NCI-H526 (cell line): ENCODE results near the gene CEP83.

Source experiments
- DNase-seq, 2 experiments: peaks; one replicate each; lab custom pipeline; 2025; lab: John Stamatoyannopoulos, UW

CEP83 gene

GRCh38 chr12:94267537-94267872 lies 192.2 kb downstream of the CEP83 start:
- no peak for DNase-seq

- DNase-seq, result no peak
These were observed 192.7 kb downstream of the CEP83 start for GRCh38 chr12:94266796-94267536.

GRCh38 chr12:94265966-94266745 lies 193.5 kb downstream of the CEP83 start:
- DNase-seq, result no peak

- no peak for DNase-seq
These were observed 194.1 kb downstream of the CEP83 start for GRCh38 chr12:94265539-94265938.

- no peak for DNase-seq
These were observed 194.8 kb downstream of the CEP83 start for GRCh38 chr12:94264736-94265485.

GRCh38 chr12:94263905-94264561 lies 195.6 kb downstream of the CEP83 start:
- DNase-seq, result no peak

- DNase-seq, result no peak
These were observed 196.5 kb downstream of the CEP83 start for GRCh38 chr12:94263011-94263811.

- DNase-seq, result peak in 1 of 2 experiments; percentile 30
These were observed 197.2 kb downstream of the CEP83 start for GRCh38 chr12:94262228-94263010.

GRCh38 chr12:94261786-94262185 lies 197.9 kb downstream of the CEP83 start:
- DNase-seq, result no peak

- DNase-seq, result no peak
These were observed 198.5 kb downstream of the CEP83 start for GRCh38 chr12:94261119-94261518.

GRCh38 chr12:94260717-94261116 lies 198.9 kb downstream of the CEP83 start:
- DNase-seq, result peak in 1 of 2 experiments; percentile 10

- DNase-seq, result no peak
These were observed 199.7 kb downstream of the CEP83 start for GRCh38 chr12:94260017-94260416.

- DNase-seq, result no peak
These were observed 201.1 kb downstream of the CEP83 start for GRCh38 chr12:94258593-94258992.
